T-helper 2 cell (primary cell): ENCODE measurements around the gene PNMT.

Experiments
- DNase-seq, 5 experiments: peaks; one replicate each; pipeline versions ENCODE4 v3.0.0 to v3.0.0-alpha.2; 2012 to 2022

PNMT gene

GRCh38 chr17:39670746-39671145 lies 2.5 kb downstream of the PNMT start:
- DNase-seq, result no peak

GRCh38 chr17:39671651-39672521 lies 3.6 kb downstream of the PNMT start:
- DNase-seq, result peak in 1 of 5 experiments; percentile 40

GRCh38 chr17:39672522-39673334 lies 4.5 kb downstream of the PNMT start:
- no peak for DNase-seq

GRCh38 chr17:39673335-39674081 lies 5.3 kb downstream of the PNMT start:
- no peak for DNase-seq

GRCh38 chr17:39674179-39674578 lies 5.9 kb downstream of the PNMT start:
- no peak for DNase-seq

- DNase-seq, result no peak
Measured at GRCh38 chr17:39674702-39675389, 6.6 kb downstream of the PNMT start.

GRCh38 chr17:39675390-39676082 lies 7.3 kb downstream of the PNMT start:
- DNase-seq, result no peak

- peak in 2 of 5 experiments; percentile 69 to 91 for DNase-seq
Measured at GRCh38 chr17:39676198-39676819, 8.1 kb downstream of the PNMT start.

- DNase-seq, result no peak
Measured at GRCh38 chr17:39677072-39677471, 8.8 kb downstream of the PNMT start.

GRCh38 chr17:39677542-39678339 lies 9.5 kb downstream of the PNMT start:
- DNase-seq, result no peak

- no peak for DNase-seq
Measured at GRCh38 chr17:39678340-39679116, 10.3 kb downstream of the PNMT start.

GRCh38 chr17:39679521-39680192 lies 11.4 kb downstream of the PNMT start:
- DNase-seq, result peak in 2 of 5 experiments; percentile 45 to 88

- DNase-seq, result no peak
Measured at GRCh38 chr17:39683295-39683939, 15.2 kb downstream of the PNMT start.

- no peak for DNase-seq
Measured at GRCh38 chr17:39684369-39685192, 16.3 kb downstream of the PNMT start.

- no peak for DNase-seq
Measured at GRCh38 chr17:39687101-39687545, 18.9 kb downstream of the PNMT start.

- DNase-seq, result peak; percentile 54 to 88 (median 72)
Measured at GRCh38 chr17:39687546-39688474, 19.6 kb downstream of the PNMT start, which contains the start of gene PGAP3. TSS of gene PGAP3 (minus strand) at chr17:39688057. CDS start at chr17:39688014, 43 bp downstream.
